Stimulated activated CD4-positive, alpha-beta T cell treated with anti-CD3 and anti-CD28 coated beads, Interleukin-1b, Interleukin-23, amount 100 ng/mL, for 4 hours (primary cell): Measurements from ENCODE around the gene OGFOD3.
"Not testable (repeated sequence)": the region's sequence is repeated elsewhere in the genome, so short reads cannot be mapped to it uniquely, and the experiment has no call there.

ENCODE experiments used
- DNase-seq, 2 donors: peaks; one replicate each; pipeline ENCODE4 v3.0.0-alpha.2; 2020; ENCODE audit warnings: low read depth in 2 of 2

Gene OGFOD3

DNA sequence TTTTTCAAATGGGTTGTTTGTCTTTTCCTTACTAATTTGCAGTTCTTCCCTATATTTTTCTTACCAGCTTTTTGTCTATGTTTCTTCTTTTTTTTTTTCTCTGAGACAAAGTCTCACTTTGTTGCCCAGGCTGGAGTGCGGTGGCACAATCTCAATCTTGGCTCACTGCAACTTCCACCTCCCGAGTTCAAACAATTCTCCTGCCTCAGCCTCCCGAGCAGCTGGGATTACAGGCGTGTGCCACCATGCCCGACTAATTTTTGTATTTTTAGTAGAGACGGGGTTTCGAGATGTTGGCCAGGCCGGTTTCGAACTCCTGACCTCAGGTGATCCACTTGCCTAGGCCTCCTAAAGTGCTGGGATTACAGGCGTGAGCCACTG lies 45.3 kb downstream of the OGFOD3 start:
- DNase-seq = not testable (repeated sequence)

DNA sequence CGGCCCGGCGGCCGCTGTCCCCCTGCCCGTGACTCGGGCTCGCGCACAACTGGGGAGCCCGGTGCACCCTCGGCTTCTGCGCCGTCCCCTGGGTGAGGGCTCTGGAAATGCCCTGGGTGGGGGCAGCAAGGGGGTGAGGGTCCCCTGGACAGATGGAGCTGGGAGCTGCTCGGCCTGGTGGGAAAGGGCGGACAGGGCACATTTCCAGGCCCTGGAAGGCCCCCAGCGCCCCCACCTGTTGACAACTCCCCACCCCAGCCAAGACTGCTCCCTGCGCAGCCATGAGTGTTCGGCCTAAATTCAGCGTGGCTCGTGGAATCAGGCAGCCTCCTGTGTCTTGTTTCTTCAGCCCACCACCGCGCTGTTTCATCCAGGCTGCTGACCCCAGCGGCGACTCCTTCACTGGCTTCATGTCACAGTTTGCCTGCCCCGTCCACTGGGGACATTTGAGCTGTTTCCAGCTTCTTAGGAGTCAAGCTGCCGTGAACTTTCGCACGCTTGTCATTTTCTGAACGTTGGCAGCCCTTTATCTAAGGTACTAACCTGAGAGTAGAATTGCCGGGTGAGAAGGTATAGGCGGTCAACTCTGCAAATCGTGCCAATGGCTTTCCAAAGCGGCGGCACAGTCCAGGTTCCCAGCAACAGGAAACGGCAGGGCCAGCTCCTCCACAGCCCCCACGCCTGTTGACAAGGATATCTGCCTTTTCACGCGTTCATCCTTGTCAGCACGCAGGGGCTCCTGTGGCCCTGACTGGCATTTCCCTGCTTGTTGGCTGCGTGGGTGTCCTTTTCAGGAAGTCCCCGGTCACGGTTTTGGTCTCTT lies 45.9 kb downstream of the OGFOD3 start:
- no peak for DNase-seq

DNA sequence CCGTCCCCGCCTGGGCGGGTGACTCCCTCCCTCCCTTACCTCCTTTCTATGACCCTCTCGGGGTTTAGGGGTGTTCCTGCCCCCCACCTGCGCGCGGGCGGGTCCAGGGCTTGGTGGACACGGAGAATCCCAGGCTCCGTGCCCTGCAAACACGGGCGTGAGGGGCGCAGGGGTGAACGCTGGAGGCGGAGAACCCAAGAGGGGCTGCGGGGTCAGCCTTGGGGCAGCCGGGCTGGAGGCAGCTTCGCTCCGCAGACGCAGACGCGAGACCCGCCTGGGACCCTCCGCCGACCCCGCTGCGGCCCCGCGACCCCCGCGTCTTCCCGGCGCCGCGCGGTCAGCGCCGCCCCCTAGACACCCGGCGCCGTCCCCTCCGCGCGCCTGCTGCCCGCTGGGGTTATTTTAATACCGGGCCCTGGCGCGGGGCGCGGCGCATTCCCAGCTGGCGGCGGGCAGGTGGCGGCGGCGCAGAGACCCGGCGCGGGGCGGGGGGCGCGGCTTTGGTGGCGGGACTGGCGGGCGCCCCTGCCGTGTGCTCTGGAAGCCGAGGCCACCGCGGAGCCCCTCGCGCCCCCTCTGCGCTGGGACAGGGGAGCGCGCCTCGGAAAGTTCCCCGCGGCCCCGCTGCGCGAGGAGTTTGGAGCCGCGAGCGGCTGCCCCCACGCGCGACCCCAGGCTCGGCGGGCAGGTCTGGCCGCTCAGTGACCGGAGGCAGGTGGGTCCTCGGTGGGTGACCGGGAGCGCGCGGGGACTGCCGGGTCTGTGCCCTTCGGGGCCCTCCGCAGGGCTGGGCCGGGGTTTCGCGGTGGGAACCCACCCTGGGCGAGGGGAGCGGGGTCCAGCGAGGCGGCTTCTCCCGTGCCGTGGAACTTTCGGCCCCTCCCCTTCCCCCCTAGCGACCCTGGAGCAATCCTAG lies 46.8 kb downstream of the OGFOD3 start, which contains the start of gene UTS2R:
TSS of gene UTS2R (plus strand) at position 433 of the 916 bp plus-strand sequence. CDS start 2,560 bp downstream, outside the sequence.
- DNase-seq = no peak

DNA sequence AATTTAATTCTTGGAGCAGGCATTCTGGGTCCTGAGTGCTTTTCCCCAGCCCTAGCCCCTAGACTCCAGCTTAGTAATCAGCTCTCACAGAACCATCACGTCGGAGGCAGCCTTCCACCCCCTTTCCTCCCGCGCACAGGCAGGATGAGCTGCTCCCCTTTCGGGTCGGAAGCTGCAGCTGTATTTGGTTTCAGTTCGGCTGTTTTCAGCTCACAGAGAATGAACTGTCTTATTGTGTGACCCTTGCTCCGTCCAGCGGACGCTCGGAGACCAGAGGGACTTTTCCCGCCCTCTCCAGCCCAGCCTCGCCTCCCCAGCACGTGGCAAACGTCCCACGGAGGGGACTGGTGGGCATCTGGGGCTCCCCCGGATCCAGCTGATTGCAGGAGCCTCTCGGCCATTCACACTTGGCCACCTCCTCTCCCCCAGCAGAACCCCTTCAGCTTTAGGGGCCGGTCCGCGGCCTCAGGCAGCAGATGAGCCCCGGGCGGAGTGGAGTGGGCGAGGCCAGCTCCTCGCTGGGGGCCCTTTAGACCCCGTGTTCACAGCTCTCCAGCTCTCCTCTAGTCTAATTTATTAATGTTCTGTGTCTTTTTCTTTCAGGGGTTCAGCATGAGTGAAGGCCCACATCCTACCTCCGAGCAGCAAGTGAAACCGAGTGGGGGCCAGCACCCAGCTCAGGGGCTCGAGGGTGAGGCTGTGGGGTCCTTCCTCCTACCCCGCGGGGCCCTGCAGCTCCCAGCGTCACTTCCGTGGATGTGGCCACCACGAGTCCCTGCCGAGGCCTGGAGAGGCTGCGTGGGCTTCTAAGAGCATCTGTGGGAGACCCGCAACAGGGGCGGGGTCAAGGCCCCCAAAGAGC lies 47.7 kb downstream of the OGFOD3 start:
- peak; percentile 17 to 39 for DNase-seq

DNA sequence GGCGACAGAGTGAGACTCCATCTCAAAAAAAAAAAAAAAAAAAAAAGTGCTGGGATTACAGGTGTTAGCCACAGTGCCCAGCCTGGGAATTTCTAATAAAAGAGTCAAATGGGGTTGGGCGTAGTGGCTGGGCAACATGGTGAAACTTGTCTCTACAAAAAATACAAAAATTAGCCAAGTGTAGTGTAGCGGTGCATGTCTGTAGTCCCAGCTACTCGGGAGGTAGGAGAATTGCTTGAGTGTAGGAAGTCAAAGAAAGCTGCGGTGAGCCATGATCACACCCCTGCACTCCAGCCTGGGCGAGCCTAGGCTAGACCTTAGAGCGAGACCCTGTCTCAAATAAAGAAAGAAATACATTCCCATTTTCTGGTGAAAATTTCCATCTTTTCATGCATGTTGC lies 49.2 kb downstream of the OGFOD3 start:
- DNase-seq = no peak

DNA sequence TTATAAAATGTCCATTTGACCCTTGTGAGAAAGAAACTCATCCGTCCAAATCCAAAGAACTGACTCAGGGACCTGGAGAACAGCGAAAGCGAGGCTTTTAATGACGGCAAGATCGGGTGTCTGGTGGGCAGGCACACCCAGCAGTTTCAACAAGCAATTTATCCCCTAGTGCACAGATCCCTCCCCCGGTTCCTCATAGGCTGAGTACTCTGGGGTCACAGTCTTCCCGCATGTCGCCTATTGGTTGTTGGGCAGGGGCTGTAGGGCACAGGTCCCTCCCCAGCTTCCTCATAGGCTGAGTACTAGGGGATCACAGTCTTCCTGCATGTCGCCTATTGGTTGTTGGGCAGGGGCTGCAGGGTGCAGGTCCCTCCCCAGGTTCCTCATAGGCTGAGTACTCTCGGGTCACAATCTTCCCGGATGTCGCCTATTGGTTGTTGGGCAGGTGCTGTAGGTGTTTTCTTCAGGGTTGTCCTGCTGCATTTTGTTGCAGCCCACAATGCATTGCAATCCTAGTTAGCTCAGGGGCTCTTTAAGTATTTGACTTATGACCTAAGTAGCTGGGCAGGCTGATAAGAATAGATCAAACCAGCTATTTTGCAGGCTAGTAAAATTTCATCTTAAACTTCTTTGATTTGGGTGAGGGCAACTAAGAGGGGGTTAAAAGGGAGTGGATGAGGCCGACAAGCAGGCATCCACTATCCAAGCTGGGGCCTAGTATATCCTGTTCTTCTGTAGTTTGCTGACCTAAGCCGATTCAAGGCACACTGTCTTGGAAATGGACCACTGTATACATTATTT lies 50.5 kb downstream of the OGFOD3 start:
- no peak for DNase-seq

DNA sequence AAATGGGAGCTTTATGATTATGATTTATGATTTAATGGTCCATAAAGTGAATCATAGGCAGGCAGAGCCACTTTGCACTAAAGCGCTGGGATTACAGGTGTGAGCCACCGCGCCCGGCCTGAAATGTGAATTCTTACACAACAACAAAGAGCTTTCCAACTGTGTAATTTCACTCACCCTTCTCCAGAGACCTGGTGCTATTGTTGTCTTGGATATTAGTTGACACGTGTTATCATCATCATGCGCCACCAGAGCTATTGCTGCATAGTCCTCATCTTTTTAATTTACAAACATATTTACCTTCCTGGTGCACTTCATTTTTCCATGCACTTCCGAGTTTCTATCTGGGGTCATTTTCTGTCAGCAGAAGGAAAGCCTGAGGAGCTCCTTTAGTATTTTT lies 51.6 kb downstream of the OGFOD3 start:
- DNase-seq = no peak

DNA sequence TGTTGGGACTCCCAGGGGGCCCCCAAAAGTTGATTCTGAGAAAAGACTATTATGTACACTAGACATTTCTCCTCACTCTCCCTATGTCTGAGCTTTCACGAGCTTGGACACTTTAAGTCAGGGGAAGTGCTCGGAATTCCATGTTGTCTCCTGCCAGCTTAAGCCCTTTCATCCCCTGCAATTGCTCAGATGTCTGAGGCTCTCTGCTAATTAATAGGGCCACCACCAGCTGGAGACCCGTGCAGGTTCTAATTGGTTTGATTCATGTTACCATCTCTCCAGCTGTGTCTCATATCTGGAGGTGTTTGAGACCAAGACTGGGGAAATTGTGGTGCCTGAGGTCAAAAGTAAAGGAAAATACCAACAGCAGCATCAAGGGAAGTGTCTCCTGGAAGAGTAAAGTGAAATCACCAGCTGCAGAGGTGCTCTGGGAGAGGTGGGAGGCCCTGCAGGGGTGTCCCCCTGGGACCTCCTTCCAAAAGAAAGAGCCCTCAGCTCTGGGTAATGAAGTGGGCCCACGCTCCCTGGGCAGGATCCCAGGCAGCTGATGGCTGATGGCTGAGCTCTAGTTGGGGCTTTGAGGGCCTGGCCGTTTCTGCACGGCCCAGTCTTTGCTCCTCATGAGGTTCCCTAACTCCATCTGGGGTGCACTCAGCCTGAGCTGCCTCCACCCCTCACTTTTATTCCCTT lies 52.6 kb downstream of the OGFOD3 start:
- no peak for DNase-seq

DNA sequence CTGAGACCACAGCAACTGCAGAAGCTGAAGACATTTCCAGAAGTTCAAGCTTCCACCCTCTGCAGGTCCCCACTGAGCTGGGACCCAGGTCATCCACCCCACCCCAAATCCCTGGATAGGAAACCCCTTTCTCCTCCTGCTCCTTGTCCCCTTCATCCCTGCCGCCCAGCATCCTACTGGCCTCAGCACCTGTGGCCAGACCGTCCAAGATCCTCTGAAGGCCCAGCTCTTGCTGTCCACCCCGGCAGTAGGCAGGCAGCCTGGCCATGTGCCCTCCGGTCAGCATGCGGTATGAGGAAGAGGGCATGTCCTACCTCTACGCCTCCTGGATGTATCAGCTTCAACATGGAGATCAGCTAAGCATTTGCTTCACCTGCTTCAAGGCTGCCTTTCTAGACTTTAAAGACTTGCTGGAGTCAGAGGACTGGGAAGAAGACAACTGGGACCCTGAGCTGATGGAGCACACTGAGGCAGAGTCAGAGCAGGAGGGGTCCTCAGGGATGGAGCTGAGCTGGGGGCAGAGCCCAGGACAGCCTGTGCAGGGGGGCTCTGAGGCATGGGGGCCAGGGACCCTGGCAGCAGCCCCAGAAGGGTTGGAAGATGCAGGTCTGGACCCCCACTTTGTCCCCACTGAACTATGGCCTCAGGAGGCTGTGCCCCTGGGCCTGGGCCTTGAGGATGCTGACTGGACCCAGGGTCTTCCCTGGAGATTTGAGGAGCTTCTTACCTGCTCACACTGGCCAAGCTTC lies 56.3 kb downstream of the OGFOD3 start:
- no peak for DNase-seq

DNA sequence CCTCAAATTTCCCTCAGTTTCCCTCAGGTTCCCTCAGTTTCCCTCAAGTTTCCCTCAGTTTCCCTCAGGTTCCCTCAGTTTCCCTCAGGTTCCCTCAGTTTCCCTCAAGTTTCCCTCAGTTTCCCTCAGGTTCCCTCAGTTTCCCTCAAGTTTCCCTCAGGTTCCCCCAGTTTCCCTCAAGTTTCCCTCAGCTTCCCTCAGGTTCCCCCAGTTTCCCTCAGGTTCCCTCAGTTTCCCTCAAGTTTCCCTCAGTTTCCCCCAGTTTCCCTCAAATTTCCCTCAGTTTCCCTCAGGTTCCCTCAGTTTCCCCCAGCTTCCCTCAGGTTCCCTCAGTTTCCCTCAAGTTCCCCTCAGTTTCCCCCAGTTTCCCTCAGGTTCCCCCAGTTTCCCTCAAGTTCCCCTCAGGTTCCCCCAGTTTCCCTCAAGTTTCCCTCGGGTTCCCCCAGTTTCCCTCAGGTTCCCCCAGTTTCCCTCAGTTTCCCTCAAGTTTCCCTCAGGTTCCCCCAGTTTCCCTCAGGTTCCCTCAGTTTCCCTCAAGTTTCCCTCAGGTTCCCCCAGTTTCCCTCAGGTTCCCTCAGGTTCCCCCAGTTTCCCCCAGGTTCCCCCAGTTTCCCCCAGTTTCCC lies 58.8 kb downstream of the OGFOD3 start:
- DNase-seq = not testable (repeated sequence)

DNA sequence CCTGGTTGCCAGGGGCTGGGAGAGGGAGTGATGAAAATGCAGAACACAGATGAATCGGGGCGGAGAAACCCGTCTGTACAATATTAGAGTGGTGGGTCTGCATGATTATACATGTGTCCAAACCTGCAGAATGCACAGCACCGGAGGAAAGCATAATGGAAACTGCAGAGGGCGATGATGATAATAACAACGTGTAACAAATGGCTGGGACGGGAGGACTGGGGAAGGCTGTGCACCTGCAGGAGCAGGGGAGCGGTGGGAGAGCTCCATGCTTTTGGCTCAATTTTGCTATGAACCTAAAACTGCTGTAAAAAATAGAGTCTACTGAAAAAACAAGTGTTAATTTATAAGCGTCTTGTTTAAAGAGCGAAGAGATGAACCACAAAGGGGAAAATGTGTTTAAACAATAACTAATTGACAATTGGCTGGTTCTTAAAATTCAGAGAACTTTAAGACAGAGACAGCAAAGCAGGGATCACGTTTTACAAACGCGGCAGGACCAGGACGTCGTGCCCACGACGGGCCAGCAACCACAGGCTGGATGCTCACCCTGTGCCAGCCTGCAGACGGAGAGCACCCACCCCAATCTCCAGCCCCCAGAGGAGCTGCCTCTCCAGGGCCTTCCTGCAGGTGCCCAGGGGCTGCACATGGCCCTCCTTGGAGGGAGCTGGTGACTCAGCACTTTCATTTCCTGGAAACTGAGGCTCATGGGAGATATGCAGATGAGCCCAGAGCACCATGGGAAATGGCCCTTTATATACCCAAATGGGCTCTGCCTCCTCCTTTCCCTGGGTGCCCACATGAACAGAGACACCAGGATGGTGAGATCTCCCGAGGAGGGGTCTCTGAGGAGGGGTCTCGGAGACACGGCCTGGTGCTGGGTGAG lies 59.7 kb downstream of the OGFOD3 start, which contains the start of gene TEX19:
TSS of gene TEX19 (plus strand) at position 783 of the 886 bp plus-strand sequence. CDS start 2,904 bp downstream, outside the sequence.
- no peak for DNase-seq

DNA sequence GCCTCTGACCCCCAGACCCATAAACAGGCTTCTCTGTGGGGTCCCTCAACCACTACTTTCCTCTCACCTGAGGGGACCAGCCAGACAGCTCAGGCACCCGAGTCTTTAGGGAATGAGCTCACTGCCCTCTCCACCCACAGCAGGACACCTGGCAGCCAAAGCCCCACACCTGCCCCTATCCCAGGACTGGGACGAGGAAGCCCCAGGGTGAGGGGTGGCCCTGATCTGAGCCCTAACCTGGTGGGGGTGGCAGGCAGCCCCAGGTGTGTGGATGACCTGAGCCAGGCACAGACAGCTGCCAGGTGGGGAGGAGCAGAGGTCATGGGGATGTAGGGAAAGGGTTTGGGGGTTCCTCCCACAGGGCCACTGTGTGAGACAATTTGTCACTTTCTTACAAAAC lies 61.0 kb downstream of the OGFOD3 start:
- DNase-seq = no peak

DNA sequence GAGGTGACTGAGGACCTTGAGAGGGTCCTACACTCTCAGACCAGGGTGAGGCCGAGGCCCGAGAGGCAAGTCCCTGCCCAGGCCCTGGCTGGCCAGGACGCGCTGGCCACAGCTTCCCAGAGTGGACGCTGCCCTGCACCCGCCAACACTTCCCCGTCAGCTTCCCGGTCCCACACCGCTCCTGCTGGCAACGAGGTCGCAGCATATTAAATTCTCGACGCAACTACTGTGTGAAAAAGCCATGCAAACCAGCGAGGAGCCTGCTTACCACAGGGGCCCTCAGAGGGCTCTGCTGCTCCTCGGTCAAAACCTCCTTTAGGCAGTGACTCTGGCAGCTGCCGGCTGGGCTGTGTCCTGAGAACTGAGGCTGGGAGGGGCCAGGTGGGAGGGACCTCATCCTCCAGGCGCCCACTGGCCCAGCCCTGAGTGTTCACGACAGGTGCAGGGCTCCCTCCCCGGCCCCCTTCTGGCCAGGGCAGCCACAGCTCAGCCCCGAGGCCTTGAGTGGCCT lies 61.5 kb downstream of the OGFOD3 start:
- no peak for DNase-seq

DNA sequence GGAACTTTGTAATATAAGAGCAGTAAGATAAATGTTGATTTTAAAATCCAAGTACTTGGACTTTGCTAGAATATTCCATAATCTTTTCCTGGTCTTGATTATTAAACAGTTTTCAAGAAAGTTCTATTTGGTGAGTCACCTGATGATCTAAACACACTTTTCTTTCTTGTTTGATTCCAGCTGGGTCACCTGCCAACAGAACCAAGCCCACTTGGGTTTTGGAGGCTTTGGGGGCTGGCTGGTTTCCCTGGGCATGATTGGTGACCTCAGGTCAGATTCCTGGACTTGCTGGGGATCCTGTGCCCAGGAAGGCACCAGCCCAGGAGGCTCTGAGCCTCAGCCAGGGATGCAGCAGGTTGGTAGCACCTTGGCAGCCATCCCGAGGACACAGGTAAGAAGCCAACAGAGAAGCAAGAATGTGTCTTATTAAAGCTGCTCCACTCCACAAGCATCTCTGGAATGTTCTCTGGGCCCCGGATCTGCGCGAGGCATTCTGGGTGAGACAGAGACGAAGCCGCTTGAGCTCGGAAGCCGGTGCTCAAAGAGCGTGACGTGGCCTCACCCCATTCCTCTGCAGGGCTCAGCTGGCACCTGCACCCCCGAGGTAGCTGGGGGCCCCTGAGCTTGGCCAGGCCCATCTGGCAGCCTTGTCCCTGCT lies 62.5 kb downstream of the OGFOD3 start:
- DNase-seq = no peak

DNA sequence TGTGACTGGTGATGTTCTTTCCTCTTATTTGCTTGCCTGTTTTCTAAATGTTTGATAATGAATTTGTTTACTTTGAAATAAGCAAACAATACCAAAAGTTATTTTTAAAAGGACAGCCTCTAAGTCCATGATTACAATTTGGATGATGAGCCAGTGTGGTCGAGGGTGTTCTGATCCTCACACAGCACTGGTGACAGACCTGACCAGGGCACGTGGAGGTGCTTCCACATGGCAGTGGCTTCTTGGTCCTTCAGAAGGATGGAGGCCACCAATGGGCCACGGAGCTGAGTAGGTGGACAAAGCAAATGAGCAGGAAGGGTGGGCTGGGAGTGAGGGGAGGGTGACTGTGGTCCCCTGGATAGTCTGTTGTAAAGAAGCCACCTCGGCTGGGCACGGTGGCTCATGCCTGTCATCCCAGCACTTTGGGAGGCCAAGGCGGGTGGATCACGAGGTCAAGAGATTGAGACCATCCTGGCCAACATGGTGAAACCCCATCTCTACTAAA lies 63.5 kb downstream of the OGFOD3 start:
- no peak for DNase-seq

DNA sequence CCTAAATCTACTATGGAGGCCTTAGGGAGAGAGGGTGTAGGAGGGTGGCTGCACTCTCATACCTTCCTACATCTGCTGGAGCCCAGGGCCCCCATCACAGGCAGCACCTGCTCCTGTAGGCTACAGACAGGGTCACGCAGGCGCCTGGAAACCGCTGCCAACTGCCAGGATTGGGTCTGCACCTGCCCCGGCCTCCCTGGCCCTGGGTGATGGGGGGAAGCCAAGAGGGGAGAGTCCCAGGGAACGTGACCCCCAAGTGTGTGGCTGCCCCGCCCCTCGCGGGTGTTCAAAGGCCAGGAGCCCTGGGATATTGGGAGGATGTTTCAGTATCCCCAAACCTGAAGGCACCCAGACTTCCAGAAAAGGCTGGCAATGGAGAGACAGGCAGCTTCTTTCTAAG lies 64.9 kb downstream of the OGFOD3 start:
- DNase-seq = no peak
